Rectal smooth muscle tissue (tissue), 1 donor: Measurements from ENCODE around the gene RPL36AL.
"Not testable (repeated sequence)": the region's sequence is repeated elsewhere in the genome, so short reads cannot be mapped to it uniquely, and the experiment has no call there.

Source experiments
- H3K27ac ChIP-seq: one replicate; pipeline ENCODE4 v1.7.0; 2013; ENCODE audit warnings: low read depth, low read length, inconsistent platforms
- H3K27me3 ChIP-seq: one replicate; pipeline ENCODE4 v1.7.0; 2013; ENCODE audit warnings: low read length; ENCODE audit not compliant: control insufficient read depth, insufficient read depth
- H3K36me3 ChIP-seq: one replicate; pipeline ENCODE4 v1.7.0; 2013; ENCODE audit warnings: low read length; ENCODE audit not compliant: control insufficient read depth, insufficient read depth
- H3K4me1 ChIP-seq: one replicate; pipeline ENCODE4 v1.7.0; 2013; ENCODE audit warnings: low read length; ENCODE audit not compliant: control insufficient read depth, insufficient read depth
- H3K4me3 ChIP-seq: one replicate; pipeline ENCODE4 v1.7.0; 2013; ENCODE audit warnings: low read length
- H3K9ac ChIP-seq: one replicate; pipeline ENCODE4 v1.7.0; 2013; ENCODE audit warnings: low read length

The RPL36AL gene

DNA sequence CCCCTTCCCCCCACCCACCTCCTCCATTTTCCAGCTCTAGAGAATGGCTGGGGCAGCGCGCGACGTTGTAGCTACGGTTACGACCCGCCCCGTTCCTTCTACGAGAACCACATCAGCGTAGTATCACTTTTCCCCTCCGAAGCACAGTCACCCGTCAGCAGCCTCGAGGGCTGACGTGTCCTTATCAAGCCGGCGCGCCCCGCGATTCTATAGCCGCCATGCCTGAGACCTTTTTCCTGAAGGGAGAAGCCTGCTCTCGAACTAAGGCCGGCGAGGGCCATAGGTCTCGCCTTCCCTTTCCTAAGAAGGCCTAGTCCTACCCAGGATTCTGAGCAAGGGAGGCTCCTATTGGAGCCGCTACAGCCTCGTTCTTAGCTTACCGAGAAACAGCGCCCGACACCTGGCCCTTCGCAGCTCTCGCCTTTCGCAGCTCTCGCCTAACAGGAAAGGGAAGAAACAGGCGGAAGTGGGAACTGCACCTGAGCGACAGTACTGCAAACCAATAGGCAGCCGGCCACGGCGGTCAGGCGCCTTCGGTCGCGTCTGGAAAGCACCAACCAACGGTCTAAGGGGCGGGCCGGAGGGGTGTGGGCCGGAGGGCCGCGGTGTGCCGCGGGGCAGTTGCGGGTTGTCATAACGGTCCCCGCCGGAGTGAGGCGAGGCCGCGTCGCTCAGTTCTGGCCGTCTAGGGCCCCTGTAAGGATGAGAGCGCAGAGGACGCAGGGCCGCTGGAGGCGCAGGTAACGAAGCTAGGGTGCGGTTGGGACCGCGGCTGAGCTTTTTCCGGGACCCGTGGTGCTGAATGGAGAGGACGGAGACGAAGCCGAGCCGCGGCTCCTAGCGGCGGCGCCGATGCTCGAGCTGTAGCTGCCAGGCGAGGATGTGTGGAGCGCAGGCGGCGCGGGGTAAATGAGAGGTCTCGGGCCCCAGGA lies at the start of gene RPL36AL, which contains the start of gene MGAT2:
TSS of gene RPL36AL (minus strand) at position 445 of the 932 bp plus-strand sequence. CDS start 1,522 bp downstream, outside the sequence.
TSS of gene MGAT2 (plus strand) at position 618 of the 932 bp plus-strand sequence. CDS start 470 bp downstream, outside the sequence.
- Histone ChIP-seq H3K27ac (peak within 1 kb of the TSS; percentile 96), H3K27me3 (no peaks in the 10 kb centered on the region), H3K4me1 (peaks cover 10% of the 10 kb centered on the region), H3K36me3 (peaks cover 2% of the 10 kb centered on the region), H3K9ac (peak within 1 kb of the TSS; percentile 93), H3K4me3 (peak within 1 kb of the TSS; percentile 89)

DNA sequence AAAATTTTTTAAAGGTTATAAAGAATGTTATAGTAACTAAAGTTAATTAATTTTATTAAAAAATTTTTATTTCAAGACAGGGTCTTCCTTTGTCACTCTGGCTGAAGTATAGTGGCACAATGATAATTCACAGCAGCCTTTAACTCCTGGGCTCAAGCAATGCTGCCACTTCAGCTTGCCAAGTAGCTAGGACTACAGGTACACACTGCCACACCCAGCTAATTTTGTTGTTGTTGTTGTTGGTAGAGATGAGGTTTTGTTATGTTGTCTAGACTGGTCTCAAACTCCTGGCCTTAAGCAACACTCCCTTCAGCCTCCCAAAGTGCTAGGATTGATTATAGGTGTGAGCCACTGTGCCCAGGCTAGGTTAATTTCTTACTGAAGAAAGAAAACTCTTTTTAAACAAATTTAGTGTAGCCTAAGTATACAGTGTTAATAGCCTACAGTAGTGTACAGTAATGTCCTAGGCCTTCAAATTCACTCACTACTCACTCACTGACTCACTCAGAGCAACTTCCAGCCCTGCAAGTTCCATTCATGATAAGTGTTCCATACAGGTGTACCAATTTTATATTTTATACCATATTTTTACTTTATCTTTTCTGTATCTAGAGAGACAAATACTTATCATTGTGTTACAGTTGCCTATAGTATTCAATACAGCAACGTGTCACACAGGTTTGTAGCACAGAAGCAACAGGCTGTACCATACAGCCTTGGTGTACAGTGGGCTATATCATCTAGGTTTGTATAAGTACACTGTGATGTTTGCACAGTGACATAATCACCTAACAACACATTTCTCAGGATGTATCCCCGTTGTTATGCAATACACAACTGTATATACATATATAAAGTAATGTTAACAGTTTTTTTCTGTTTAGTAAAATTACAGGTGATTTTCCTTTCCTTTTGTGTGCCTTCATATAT lies 39.4 kb upstream of the RPL36AL start:
- Histone ChIP-seq H3K36me3 (no peaks in the 10 kb centered on the region), H3K4me1 (no peaks in the 10 kb centered on the region), H3K4me3 (no peak overlapping the region), H3K27ac (no peak overlapping the region), H3K9ac (no peak overlapping the region), H3K27me3 (no peaks in the 10 kb centered on the region)

DNA sequence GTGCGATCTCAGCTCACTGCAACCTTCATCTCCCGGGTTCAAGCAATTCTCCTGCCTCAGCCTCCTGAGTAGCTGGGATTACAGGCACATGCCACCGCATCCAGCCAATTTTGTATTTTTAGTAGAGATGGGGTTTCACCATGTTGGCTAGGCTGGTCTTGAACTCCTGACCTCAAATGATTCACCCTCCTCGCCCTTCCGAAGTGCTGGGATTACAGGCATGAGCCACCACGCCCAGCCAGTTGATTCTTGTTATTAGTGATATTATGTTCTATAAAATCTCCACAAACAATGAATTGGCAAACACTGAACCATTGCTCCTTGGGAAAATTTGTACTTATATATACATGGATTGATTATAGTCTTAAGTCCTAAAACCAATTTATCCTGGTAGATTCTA lies 37.1 kb upstream of the RPL36AL start:
- H3K27me3 ChIP-seq, H3K9ac ChIP-seq, H3K36me3 ChIP-seq, H3K4me1 ChIP-seq, H3K27ac ChIP-seq, H3K4me3 ChIP-seq: not testable (repeated sequence)

DNA sequence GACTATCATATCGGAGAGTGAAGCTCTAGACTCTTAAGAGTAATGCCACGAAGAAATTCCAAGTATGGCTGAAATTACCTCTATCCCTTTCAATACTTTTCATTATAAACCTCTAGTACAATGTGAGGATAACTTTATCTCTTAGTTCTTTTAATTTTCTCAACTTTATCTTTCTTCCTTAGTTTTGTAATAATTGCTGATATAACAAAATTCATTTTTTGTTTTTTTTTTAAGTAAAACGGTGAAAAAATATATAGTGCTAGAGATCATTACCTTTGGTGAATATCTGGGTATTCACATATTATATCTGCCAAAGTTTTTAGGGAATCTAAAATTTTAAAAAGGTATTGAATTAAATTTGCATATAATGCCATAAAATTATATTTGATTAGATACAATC lies 34.1 kb upstream of the RPL36AL start:
- Histone ChIP-seq H3K4me1 (no peaks in the 10 kb centered on the region), H3K36me3 (no peaks in the 10 kb centered on the region), H3K27ac (no peak overlapping the region), H3K9ac (no peak overlapping the region), H3K4me3 (no peak overlapping the region), H3K27me3 (no peaks in the 10 kb centered on the region)

DNA sequence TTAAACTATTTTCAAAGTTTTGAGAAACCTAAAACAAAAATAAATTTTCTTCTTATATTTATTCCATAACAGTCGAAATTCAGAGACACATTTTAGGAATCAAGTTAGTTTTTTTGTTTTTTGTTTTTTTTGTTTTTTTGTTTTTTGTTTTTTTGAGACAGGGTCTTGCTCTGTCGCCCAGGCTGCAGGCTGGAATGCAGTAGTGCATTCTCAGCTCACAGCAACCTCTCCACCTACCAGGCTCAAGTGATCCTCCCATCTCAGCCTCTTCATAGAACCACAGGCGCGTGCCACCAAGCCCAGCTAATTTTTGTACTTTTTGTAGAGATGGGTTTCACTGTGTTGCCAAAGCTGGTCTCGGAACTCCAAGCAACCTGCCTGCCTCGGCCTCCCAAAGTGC lies 33.1 kb upstream of the RPL36AL start:
- no peaks in the 10 kb centered on the region for H3K27me3 ChIP-seq
- H3K4me3 ChIP-seq, result no peak overlapping the region
- no peak overlapping the region for H3K9ac ChIP-seq
- H3K36me3 ChIP-seq, result no peaks in the 10 kb centered on the region
- H3K4me1 ChIP-seq, result no peaks in the 10 kb centered on the region
- no peak overlapping the region for H3K27ac ChIP-seq

DNA sequence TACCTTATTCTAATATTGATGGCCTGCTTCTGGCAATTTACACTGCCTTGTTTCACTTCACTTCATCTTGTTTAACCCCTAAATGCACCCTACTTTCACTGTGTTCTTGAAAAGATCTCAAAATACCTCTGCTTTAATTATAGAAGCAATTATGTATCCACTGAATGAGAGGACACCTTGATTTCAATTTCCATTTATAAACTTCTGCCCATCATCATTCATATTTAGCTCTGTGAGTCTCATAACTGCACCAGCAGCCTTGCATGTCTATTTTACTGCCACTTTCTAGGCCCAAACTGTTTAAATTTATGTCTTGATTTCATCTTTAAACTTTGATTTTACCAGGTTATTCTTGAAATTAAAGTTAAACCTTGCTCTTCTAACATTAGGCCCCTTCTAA lies 21.7 kb upstream of the RPL36AL start:
- H3K36me3 ChIP-seq, result no peaks in the 10 kb centered on the region
- no peaks in the 10 kb centered on the region for H3K4me1 ChIP-seq
- no peaks in the 10 kb centered on the region for H3K27me3 ChIP-seq
- H3K27ac ChIP-seq, result peak overlapping the region; percentile 27
- H3K4me3 ChIP-seq, result no peak overlapping the region
- H3K9ac ChIP-seq, result no peak overlapping the region

DNA sequence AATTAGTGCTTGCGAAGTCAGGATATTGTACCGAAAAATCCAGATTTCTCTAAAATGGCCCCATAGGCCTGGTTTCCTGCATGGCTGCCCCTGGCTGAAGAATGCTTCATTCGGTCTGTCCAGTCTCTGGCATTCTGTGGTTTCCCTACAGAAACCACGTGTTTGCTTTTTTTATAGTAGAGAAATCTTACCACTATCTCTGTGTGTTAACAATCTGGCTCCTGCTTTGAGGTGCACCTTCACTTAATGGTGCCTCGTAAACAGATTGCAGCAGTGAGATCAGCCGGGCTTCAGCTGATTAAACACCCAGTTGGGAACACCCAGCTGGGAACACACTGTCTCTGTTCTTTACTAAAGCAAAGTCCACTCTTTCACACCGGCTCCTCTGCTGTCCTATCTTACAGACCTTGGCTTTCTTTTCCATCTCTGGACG lies 21.3 kb upstream of the RPL36AL start:
- H3K4me3 ChIP-seq, result peak overlapping the region; percentile 10
- no peak overlapping the region for H3K9ac ChIP-seq
- H3K4me1 ChIP-seq, result no peaks in the 10 kb centered on the region
- no peaks in the 10 kb centered on the region for H3K36me3 ChIP-seq
- H3K27ac ChIP-seq, result peak overlapping the region; percentile 27
- no peaks in the 10 kb centered on the region for H3K27me3 ChIP-seq

DNA sequence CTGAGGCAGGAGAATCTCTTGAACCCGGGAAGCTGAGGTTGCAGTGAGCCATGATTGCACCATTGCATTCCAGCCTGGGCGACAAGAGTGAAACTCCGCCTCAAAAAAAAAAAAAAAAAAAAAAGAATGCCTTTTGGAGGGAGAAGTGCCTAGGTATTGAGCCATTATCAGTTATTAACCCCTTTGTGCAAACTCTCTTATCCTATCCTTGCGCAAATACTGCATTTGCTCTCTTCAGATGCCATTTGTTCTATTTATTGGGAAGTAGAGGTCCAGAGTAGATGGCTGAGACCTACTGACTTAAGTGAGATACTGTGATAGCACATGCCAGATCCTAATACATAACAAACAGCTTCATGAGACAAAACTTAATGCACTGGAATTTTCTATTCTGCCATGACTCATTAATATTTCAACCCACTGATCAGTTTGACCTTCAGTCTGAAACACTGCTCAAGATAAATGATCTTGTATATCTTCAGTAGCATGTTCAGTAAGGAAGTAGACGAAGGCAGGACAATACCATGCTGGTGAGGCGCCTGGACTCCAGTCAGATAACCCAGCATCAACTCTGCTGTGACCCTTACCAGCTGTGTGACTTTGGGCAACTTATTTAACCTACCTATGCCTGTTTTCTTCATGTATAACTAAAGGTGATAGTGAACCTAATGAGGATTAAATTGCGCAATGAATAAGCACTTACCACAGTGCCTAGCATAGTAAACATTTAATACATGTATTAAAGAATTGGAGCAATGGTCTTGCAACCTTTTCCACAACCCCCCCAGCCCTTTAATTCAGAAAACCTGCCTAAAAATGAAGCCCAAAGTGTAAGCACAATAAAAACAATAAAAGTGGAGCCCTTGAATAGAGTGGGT lies 20.4 kb upstream of the RPL36AL start:
- H3K4me3 ChIP-seq, result no peak overlapping the region
- H3K4me1 ChIP-seq, result no peaks in the 10 kb centered on the region
- no peak overlapping the region for H3K9ac ChIP-seq
- H3K27ac ChIP-seq, result no peak overlapping the region
- no peaks in the 10 kb centered on the region for H3K36me3 ChIP-seq
- H3K27me3 ChIP-seq, result no peaks in the 10 kb centered on the region

DNA sequence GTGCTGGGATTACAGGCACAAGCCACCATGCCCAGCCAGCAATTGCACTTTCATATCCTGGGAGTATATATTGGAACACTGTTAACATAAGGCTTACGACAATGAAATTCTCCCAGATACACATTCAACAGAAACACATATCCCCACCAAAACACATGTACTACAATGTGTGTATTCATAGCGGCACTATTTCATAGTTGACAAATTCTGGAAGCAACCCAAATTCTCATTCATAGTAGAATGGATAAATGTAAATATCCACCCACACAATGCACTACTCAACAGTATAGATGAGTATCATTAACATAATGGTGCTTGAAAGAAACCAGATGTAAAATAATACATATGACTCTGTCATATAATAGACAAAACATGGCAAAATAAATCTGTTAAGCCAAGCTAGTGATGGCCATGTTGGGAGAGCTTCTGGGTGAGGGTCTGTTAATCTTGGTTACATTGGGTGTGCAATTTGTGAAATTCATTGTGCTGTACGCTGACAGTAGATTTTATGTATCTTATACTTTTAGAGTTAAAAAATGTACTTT lies 17.2 kb upstream of the RPL36AL start:
- H3K36me3 ChIP-seq, result no peaks in the 10 kb centered on the region
- no peaks in the 10 kb centered on the region for H3K4me1 ChIP-seq
- H3K27me3 ChIP-seq, result no peaks in the 10 kb centered on the region
- H3K27ac ChIP-seq, result no peak overlapping the region
- no peak overlapping the region for H3K9ac ChIP-seq
- H3K4me3 ChIP-seq, result no peak overlapping the region

DNA sequence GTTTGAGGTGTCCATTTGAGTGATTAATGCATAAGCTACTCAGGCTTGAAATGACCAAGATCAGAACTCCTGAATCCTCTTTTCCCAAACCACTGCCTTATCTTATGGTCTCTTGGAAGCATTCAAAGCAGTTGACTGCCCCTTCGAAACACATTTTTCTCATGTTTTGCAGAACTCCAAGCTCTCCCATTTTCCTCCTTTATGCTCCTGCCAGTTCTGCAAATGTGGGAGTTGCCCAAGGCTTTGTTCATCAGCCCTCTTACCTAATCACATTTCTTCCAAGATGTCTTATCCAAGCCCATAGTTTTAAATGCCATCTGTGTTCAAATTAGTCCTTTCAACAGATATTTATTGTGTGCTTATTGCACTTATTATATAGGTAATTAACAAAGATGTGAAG lies 16.4 kb upstream of the RPL36AL start:
- Histone ChIP-seq H3K4me3 (no peak overlapping the region), H3K27ac (no peak overlapping the region), H3K27me3 (no peaks in the 10 kb centered on the region), H3K9ac (no peak overlapping the region), H3K4me1 (no peaks in the 10 kb centered on the region), H3K36me3 (no peaks in the 10 kb centered on the region)

DNA sequence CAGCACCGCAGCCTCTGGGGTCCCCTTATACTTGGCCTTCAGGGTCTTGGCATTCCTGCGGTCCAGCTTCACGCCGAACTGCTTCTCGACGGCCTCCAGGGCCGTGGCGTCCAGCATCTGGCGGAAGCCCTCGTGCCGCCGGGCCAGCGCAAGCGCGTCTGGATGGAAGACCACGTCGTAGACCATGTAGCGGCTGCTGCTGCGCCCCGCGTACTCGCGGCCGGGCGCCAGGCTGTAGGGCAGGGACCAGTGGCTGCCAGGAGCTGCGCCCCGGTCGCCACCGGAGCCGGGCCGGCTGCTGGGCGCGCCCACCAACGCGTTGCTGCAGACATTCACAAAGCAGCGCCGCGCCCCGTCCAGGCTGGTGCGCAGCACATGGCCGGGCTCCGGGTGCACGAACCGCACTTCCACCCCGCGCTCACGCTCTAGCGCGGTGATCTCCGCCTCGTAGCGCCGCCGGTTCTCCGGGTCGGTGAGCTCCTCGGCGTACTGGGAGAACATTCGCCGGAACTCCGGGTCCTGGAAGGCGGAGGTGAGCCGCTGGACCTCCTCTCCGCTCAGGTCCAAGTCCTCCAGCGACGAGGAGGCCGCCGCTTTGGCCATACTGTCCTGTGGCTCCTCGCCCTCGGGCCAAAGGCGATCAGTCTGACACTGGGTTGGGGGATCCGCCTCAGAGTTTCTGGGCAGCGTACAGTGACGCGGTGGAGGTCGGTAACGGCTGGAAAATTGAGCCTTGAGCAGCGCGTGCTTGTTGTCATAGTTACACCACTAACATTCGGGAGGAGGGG lies 14.3 kb upstream of the RPL36AL start, which contains the start of gene DNAAF2:
TSS of gene DNAAF2 (minus strand) at position 698 of the 788 bp plus-strand sequence. CDS start at position 603, 95 bp downstream.
- Histone ChIP-seq H3K4me3 (peak within 1 kb of the TSS; percentile 98), H3K27me3 (no peaks in the 10 kb centered on the region), H3K9ac (peak within 1 kb of the TSS; percentile 97), H3K27ac (peak within 1 kb of the TSS; percentile 98), H3K4me1 (no peaks in the 10 kb centered on the region), H3K36me3 (no peaks in the 10 kb centered on the region)
